Measurements from ENCODE around the gene KL. TPM values are rescaled to one million over a fixed set of nuclear protein-coding genes. Genes with fewer than 3 reads are reported as not detected.

KL gene
- total and polyA plus RNA-seq, 4 donors, result 1.4 to 24.5 (median 5.7) TPM

- Histone ChIP-seq H3K4me3 (no peak overlapping the region), H3K9ac (ENCODE audit: insufficient read depth in 1 of 2, low read length in 2 of 2) (no peak overlapping the region), H3K36me3 (ENCODE audit: control insufficient read depth in 4 of 4, insufficient read depth in 4 of 4, low read length in 4 of 4) (no peaks in the 10 kb centered on the region), H3K4me1 (ENCODE audit: control insufficient read depth in 5 of 5, insufficient read depth in 5 of 5, low read length in 5 of 5) (peaks cover 0 to 2% (median 0%) of the 10 kb centered on the region in 5 donors), H3K9me3 (ENCODE audit: control insufficient read depth in 4 of 4, insufficient read depth in 3 of 4, low read length in 3 of 4) (peaks cover 0 to 2% (median 0%) of the 10 kb centered on the region in 4 donors), H3K27me3 (ENCODE audit: control insufficient read depth in 3 of 3, insufficient read depth in 3 of 3, low read length in 2 of 3) (no peaks in the 10 kb centered on the region), H3K27ac (ENCODE audit: low read depth in 1 of 2, low read length in 1 of 2) (no peak overlapping the region)
- 38 to 41% methylated on average over 8 of the region's 8 CpGs for WGBS, 2 donors
- peak in 2 of 3 donors; percentile 33 to 39 for DNase-seq
- ATAC-seq (ENCODE audit: insufficient read depth, low FRiP score), result no peak
- no peak for TF ChIP-seq CTCF (IDR thresholded peaks at IDR 0.05; ENCODE audit: control extremely low read depth, extremely low read depth)
These were observed 27.5 kb upstream of the KL start for GRCh38 chr13:32988608-32989289.

DNA sequence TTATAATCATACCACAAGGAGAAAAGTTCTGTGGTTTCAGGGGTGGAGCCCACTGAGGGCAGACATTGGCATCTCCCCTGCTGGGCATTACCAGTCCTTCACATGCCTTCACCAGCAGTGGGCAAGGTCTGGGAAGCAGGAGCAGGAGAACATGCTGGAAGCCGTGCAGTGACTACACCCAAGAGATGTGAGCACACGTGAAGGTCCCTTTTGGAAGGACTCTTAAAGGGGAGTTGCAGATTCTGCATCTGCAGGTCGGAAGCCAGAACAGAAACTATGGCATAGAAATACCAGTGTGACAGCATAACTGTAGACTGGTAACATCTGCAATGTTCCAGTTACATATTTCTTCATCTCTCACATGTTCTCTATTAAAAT is 26.9 kb upstream of the KL start:
- H3K4me3 ChIP-seq, result no peak overlapping the region
- TF ChIP-seq CTCF (IDR thresholded peaks at IDR 0.05; ENCODE audit: control extremely low read depth, extremely low read depth), result no peak
- H3K9me3 ChIP-seq (ENCODE audit: control insufficient read depth in 4 of 4, insufficient read depth in 3 of 4, low read length in 3 of 4), result peaks cover 0 to 2% (median 0%) of the 10 kb centered on the region in 4 donors
- peaks cover 0 to 2% (median 0%) of the 10 kb centered on the region in 5 donors for H3K4me1 ChIP-seq (ENCODE audit: control insufficient read depth in 5 of 5, insufficient read depth in 5 of 5, low read length in 5 of 5)
- ATAC-seq (ENCODE audit: insufficient read depth, low FRiP score) (no peak), DNase-seq (no peak)
- no peaks in the 10 kb centered on the region for H3K27me3 ChIP-seq (ENCODE audit: control insufficient read depth in 3 of 3, insufficient read depth in 3 of 3, low read length in 2 of 3)
- 60 to 67% methylated on average over 3 of the region's 3 CpGs for WGBS, 2 donors
- H3K36me3 ChIP-seq (ENCODE audit: control insufficient read depth in 4 of 4, insufficient read depth in 4 of 4, low read length in 4 of 4), result no peaks in the 10 kb centered on the region
- no peak overlapping the region for H3K9ac ChIP-seq (ENCODE audit: insufficient read depth in 1 of 2, low read length in 2 of 2)
- H3K27ac ChIP-seq (ENCODE audit: low read depth in 1 of 2, low read length in 1 of 2), result no peak overlapping the region

GRCh38 chr13:32989942-32990341 is 26.3 kb upstream of the KL start:
- ATAC-seq (ENCODE audit: insufficient read depth, low FRiP score) (no peak), DNase-seq (no peak)
- Histone ChIP-seq H3K4me1 (ENCODE audit: control insufficient read depth in 5 of 5, insufficient read depth in 5 of 5, low read length in 5 of 5) (peaks cover 0 to 2% (median 0%) of the 10 kb centered on the region in 5 donors), H3K27ac (ENCODE audit: low read depth in 1 of 2, low read length in 1 of 2) (no peak overlapping the region), H3K9me3 (ENCODE audit: control insufficient read depth in 4 of 4, insufficient read depth in 3 of 4, low read length in 3 of 4) (peaks cover 0 to 2% (median 0%) of the 10 kb centered on the region in 4 donors), H3K36me3 (ENCODE audit: control insufficient read depth in 4 of 4, insufficient read depth in 4 of 4, low read length in 4 of 4) (no peaks in the 10 kb centered on the region), H3K4me3 (no peak overlapping the region), H3K9ac (ENCODE audit: insufficient read depth in 1 of 2, low read length in 2 of 2) (no peak overlapping the region), H3K27me3 (ENCODE audit: control insufficient read depth in 3 of 3, insufficient read depth in 3 of 3, low read length in 2 of 3) (no peaks in the 10 kb centered on the region)
- no peak for TF ChIP-seq CTCF (IDR thresholded peaks at IDR 0.05; ENCODE audit: control extremely low read depth, extremely low read depth)
- 90% methylated on average over 3 of the region's 3 CpGs for WGBS, 2 donors

DNA sequence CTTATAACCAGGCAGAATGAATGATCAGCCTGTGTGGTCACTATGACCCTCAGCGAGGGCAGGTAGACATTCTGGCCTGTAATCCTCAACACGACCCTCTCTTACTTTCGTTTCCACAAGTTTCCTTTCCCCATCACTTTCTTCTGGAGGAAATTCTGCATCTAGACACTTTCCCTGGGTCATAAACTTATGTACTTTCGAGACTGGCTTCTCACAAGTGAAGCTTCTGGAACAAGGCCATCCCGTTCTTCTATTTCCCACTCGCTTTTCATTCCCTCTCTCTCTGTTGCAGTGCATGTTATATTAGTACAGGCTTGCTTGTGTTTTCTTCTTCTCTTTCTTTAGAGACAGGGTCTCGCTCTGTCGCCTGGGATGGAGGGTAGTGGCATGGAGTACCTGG is 23.1 kb upstream of the KL start:
- DNase-seq (no peak), ATAC-seq (ENCODE audit: insufficient read depth, low FRiP score) (no peak)
- no peaks in the 10 kb centered on the region for H3K36me3 ChIP-seq (ENCODE audit: control insufficient read depth in 4 of 4, insufficient read depth in 4 of 4, low read length in 4 of 4)
- H3K4me1 ChIP-seq (ENCODE audit: control insufficient read depth in 5 of 5, insufficient read depth in 5 of 5, low read length in 5 of 5), result peaks cover 0 to 2% (median 0%) of the 10 kb centered on the region in 5 donors
- whole genome bisulfite sequencing, 2 donors, result 89 to 91% methylated on average over 8 of the region's 8 CpGs
- H3K27me3 ChIP-seq (ENCODE audit: control insufficient read depth in 3 of 3, insufficient read depth in 3 of 3, low read length in 2 of 3), result no peaks in the 10 kb centered on the region
- no peak for TF ChIP-seq CTCF (IDR thresholded peaks at IDR 0.05; ENCODE audit: control extremely low read depth, extremely low read depth)
- H3K9me3 ChIP-seq (ENCODE audit: control insufficient read depth in 4 of 4, insufficient read depth in 3 of 4, low read length in 3 of 4), result no peaks in the 10 kb centered on the region
- H3K9ac ChIP-seq (ENCODE audit: insufficient read depth in 1 of 2, low read length in 2 of 2), result no peak overlapping the region
- no peak overlapping the region for H3K4me3 ChIP-seq
- no peak overlapping the region for H3K27ac ChIP-seq (ENCODE audit: low read depth in 1 of 2, low read length in 1 of 2)
